GM20431 (cell line): ENCODE data around the gene DPYD.

ENCODE experiments used
- in situ Hi-C: fragments of 300-500 bp; cut with MseI, MboI; formaldehyde crosslinking; loops from one replicate; pipeline ENCODE4 v1.15.0; 2020; ENCODE audit warnings: low sequenced_read_pairs; ENCODE audit not compliant: unreplicated experiment

Gene DPYD

DNA sequence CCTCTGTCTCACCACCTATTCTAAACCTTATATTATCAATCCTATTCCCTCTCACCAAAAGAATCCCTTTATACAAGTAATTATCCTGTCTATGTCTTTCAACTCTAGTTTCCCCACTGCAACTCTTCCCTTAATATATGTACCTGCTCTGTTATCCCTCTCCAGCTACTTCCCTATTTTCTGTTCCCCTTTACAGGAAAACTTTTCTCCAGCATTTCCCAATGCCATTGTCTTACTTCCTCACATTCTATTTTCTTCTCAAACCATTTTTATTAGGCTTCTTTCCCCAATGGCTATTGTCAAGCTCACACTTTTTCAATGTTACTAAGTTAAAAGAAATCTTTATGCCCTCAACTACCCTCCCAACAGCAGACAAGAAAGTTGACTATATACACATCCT, 11.6 kb downstream of the DPYD start:
- in situ Hi-C loops: no loop called here

- in situ Hi-C loops: no loop called here
These were observed 12.9 kb downstream of the DPYD start for GRCh38 chr1:97907886-97908285.

DNA sequence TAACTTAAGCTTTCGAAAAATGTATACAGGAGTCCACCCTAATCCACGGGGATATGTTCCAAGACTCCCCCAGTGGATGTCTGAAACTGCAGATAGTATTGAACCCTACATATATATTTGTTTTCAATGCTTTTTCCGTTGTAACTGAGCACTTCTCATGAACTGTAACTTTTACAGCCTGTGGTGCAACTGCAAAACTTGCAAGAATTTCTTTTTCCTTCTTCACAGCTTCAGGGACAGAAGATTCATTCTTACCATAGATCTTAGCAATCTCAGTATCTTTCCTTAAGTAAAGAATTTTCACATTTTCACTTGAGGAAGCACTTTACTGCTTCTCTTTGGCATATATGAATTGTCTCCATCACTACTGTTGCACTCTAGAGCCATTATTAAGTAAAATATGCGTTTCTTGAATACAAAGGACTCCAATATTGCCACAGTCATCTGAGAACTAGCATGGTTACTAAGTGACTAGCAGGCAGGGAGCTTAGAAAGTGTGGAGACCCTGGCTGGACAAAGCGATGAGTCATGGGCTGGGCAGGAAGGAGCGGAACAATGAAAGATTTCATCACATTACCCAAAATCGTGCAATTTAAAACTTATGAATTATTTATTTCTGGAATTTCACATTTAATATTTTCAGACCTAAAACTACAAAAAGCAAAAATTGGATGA, 14.1 kb downstream of the DPYD start:
- in situ Hi-C loops: no loop called here

DNA sequence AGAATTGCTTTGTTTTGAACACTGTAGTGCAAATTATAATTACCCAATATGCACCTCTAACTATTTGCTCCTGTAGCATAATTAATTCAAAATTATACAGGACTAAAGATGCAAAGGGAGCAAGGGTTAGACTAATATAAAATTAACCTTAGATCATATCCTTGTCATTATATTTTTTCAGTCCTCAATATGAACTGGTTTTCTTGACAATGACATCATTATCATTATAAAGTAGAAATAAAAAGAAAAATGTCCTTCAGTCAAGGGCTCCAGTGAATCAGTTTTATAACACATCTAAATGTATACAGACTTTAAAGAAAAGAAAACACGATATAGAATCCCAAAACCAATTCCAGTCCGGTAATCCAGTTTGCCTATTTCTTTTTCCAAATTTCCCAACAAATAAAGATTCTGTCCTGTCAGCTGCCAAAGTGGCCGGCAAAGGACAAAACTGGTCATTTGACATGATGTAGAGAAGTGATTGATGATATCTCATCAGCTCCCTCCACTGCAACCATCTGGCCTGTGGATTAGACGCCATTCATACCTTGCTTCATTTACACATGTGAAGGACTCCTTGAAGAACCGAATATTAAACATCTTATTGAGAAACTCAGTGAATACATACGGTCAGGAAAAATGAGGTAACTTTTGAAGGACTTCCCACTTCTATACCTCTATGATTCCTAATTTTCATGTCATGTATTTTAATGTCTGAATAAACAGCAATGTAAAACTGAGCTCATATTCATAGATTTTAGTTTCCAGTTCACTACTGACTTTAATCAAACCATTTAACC, 15.5 kb downstream of the DPYD start:
- in situ Hi-C loops: no loop called here

GRCh38 chr1:97904534-97904933, 16.3 kb downstream of the DPYD start:
- in situ Hi-C loops: no loop called here

GRCh38 chr1:97903626-97904025, 17.2 kb downstream of the DPYD start:
- in situ Hi-C loops: no loop called here

- in situ Hi-C loops: no loop called here
These were observed 18.8 kb downstream of the DPYD start for GRCh38 chr1:97902067-97902466.

- in situ Hi-C loops: no loop called here
These were observed 19.7 kb downstream of the DPYD start for GRCh38 chr1:97901017-97901658.

- in situ Hi-C loops: no loop called here
These were observed 21.9 kb downstream of the DPYD start for GRCh38 chr1:97898948-97899347.

DNA sequence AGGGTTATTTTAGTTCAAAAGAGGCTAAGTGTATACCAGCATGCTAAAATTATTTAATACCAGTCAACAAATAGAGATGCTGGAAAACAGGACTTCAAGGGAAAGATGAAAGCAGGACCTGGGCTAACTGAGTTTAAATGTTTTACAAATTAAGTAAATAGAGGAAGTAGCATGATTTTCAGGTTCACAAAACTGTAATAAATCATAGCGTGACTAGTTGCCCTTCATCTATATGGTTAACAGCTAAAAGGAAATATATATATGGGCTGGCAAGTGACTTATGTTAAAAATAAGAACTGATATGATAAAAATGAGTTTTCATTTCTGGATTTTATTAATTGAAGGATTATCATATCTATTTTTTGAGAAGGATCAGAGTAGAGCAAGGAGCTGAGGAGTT, 25.6 kb downstream of the DPYD start:
- in situ Hi-C loops: no loop called here

DNA sequence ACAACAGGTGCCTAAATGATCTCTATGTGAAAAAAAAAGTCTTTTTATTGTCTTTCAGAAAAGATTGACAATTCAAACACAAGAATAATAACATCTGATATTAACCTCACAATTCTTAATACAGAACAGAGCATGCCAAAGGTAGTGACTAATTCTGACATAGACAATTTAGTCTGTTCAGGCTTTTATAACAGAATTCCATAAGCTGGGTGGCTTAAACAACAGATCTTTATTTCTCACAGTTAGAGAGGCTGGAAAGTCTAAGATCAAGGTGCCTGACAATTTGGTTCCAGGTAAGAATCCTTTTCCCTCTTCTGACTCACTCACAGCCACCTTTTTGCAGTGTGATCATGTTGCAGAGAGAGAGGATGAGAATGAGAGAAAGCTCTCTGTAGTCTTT, 27.0 kb downstream of the DPYD start:
- in situ Hi-C loops: no loop called here

GRCh38 chr1:97886199-97886598, 34.6 kb downstream of the DPYD start:
- in situ Hi-C loops: no loop called here

GRCh38 chr1:97883823-97884222, 37.0 kb downstream of the DPYD start:
- in situ Hi-C loops: no loop called here

- in situ Hi-C loops: no loop called here
These were observed 43.5 kb downstream of the DPYD start for GRCh38 chr1:97877307-97877706.

DNA sequence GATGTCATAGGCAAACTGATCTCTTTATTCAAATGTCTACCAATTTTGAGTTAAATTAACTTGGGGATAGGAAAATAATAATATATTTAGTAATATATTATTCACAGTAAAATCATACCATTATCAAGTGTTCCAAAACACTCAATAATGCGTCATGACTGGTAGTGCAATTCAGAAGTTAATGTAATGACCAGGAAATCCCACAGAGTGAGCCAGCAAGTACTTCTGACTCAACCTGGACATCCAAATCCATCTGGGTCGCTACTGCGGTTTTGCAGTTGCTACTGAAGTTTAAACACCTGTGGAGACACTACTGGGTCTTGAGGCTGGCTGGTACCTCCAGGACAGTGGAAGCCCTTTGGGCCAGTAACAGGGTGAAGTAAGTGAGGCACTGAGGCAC, 44.8 kb downstream of the DPYD start:
- in situ Hi-C loops: no loop called here

DNA sequence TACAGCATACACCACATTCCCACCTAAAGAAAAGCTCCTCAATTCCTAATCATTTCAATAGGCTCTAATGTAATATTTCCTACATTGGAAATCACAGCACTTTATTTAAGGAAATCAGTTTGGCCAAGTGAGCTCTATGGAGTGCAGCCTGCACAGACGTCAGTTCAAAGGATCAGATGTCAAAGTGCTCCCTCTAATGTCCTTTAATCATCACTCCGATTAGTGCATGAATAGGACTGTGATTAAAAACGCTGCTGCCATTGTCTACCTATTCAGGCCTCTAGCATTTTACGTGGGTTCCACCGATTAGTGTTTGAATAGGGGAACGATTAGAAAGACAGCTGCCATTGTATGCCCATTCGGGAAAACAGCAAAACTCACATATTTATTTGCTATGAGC, 50.2 kb downstream of the DPYD start:
- in situ Hi-C loops: no loop called here

DNA sequence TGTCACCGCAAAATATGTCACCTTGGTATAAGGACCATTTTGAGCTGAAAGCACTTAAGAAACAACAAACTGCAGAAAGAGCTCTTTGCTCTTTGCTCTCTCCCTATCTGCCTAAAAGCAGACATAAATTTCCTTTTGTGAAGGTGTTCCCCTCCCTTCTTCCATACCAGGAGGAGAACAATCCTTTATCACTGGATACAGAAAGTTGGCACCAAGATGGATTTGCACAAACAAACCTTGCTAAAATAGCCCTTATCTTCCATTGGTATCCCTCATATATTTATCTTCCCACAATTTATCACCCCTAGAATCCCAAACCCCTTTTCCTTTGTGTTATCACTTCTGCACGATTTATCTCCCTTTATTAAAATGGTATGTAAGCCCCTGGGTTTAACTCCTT, 51.4 kb downstream of the DPYD start:
- in situ Hi-C loops: no loop called here

GRCh38 chr1:97867127-97867526, 53.7 kb downstream of the DPYD start:
- in situ Hi-C loops: no loop called here

- in situ Hi-C loops: no loop called here
These were observed 56.2 kb downstream of the DPYD start for GRCh38 chr1:97864615-97865014.

- in situ Hi-C loops: no loop called here
These were observed 67.6 kb downstream of the DPYD start for GRCh38 chr1:97853221-97853620.
